ENCODE results near the gene BRAP. TPM values are rescaled to one million over a fixed set of nuclear protein-coding genes. Genes with fewer than 3 reads are reported as not detected.
"Not testable (repeated sequence)": the region's sequence is repeated elsewhere in the genome, so short reads cannot be mapped to it uniquely, and the experiment has no call there.

BRAP gene
- total RNA-seq, 4 donors from 2014 or later = 9.2 to 16.8 (median 10.8) TPM

DNA sequence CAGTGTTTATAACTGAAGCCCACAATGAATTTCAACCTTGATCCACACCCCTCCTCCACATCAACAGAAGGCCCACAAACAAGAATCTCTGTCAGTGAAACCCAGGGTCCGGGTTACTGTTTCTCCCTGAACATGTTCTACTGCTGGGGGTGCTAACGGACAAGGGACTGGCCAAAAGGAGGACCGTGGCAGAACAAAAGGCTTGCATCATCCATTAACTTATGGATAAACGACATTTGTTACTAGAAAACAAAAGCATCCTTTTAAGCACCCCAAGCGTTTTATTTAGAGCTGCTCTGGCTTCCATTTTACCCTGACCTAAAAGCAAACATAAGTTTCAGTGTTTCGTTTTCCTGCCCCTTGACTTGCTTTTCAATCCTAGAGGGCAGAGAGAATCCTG, 32.2 kb downstream of the BRAP start:
- TF ChIP-seq, protein P1, sequence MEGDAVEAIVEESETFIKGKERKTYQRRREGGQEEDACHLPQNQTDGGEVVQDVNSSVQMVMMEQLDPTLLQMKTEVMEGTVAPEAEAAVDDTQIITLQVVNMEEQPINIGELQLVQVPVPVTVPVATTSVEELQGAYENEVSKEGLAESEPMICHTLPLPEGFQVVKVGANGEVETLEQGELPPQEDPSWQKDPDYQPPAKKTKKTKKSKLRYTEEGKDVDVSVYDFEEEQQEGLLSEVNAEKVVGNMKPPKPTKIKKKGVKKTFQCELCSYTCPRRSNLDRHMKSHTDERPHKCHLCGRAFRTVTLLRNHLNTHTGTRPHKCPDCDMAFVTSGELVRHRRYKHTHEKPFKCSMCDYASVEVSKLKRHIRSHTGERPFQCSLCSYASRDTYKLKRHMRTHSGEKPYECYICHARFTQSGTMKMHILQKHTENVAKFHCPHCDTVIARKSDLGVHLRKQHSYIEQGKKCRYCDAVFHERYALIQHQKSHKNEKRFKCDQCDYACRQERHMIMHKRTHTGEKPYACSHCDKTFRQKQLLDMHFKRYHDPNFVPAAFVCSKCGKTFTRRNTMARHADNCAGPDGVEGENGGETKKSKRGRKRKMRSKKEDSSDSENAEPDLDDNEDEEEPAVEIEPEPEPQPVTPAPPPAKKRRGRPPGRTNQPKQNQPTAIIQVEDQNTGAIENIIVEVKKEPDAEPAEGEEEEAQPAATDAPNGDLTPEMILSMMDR (IDR thresholded peaks at IDR 0.05) = no peak
- TF ChIP-seq POLR2A (IDR thresholded peaks at IDR 0.05) = no peak
- Histone ChIP-seq H3K36me3 (peaks cover 12 to 100% (median 48%) of the 10 kb centered on the region in 3 donors), H3K4me3 (no peak overlapping the region), H3K4me1 (no peaks in the 10 kb centered on the region), H3K27ac (no peak overlapping the region), H3K27me3 (no peaks in the 10 kb centered on the region), H3K9me3 (no peaks in the 10 kb centered on the region)
- WGBS, 2 donors = 71 to 90% methylated on average over 6 of the region's 6 CpGs
- intact Hi-C loops (cut with DNase I) = no loop called here
- no peak for DNase-seq

DNA sequence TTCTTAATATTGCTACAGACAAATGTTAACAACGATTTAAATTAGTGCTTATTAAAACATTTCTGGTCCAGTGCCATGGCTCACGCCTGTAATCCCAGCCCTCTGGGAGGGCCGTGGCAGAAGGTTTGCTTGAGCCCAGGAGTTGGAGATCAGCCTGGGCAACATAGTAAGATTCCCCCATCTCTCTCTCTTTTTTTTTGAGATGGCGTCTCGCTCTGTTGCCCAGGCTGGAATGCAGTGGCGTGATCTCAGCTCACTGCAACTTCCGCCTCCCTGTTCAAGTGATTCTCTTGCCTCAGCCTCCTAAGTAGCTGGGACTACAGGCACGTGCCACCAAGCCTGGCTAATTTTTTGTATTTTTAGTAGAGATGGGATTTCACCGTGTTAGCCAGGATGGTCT, 33.2 kb downstream of the BRAP start:
- H3K4me3 ChIP-seq, DNase-seq, H3K9me3 ChIP-seq, H3K27ac ChIP-seq, H3K4me1 ChIP-seq, H3K27me3 ChIP-seq: not testable (repeated sequence)
- peaks cover 13 to 100% (median 44%) of the 10 kb centered on the region in 3 donors for H3K36me3 ChIP-seq
- WGBS, 2 donors = 95% methylated on average over 6 to 9 of the region's 9 CpGs
- intact Hi-C loops (cut with DNase I) = loop anchor here (1.0 kb wide), 1 partner anchor 13 kb away; no protein-coding TSS in a partner anchor

DNA sequence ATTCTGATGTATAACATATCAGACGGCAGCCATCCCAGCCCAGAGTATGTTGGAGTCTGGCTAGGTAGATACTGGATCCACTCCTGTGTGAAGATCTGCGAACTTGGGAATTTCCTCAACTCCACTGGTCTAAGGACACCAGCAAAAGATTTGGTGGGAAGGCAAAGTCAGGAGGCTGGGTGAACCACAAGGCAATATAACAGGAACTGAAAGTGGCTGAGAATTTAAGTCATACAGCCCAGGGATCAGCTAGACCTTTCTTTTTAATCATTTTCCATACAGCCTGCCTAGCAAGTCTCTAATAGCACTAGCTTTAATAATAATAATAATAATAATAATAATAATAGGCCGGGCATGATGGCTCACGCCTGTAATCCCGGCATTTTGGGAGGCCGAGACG, 34.8 kb downstream of the BRAP start:
- WGBS, 2 donors = 86 to 87% methylated on average over 5 to 7 of the region's 7 CpGs
- TF ChIP-seq, protein P1 (IDR thresholded peaks at IDR 0.05) = no peak
- no peak for TF ChIP-seq POLR2A (IDR thresholded peaks at IDR 0.05)
- Histone ChIP-seq H3K27ac (no peak overlapping the region), H3K4me3 (no peak overlapping the region), H3K27me3 (no peaks in the 10 kb centered on the region), H3K9me3 (no peaks in the 10 kb centered on the region), H3K36me3 (peaks cover 13 to 100% (median 45%) of the 10 kb centered on the region in 3 donors), H3K4me1 (no peaks in the 10 kb centered on the region)
- intact Hi-C loops (cut with DNase I) = no loop called here
- DNase-seq = no peak

DNA sequence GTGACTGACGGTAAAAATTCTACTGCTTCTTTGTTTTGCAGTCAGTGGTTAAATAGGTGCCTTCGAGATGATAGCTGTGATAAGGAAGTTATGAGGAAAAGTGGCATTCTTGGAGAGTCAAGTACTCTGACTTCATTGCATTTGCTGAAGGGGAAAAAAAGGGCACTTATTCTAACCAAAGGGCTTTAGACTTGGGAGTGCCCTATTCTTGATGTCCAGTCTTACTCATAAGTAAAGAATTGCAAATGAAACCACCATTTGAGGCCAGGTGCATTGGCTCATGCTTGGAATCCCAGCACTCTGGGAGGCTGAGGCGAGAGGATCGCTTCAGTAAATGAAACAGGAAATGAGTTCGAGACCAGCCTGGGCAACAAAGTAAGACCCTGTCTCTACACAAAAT, 40.3 kb downstream of the BRAP start:
- no peak overlapping the region for H3K27ac ChIP-seq
- no peak for DNase-seq
- H3K36me3 ChIP-seq = peaks cover 23 to 98% (median 35%) of the 10 kb centered on the region in 3 donors
- TF ChIP-seq, protein P1 (IDR thresholded peaks at IDR 0.05) = no peak
- TF ChIP-seq POLR2A (IDR thresholded peaks at IDR 0.05) = no peak
- intact Hi-C loops (cut with DNase I) = no loop called here
- no peaks in the 10 kb centered on the region for H3K9me3 ChIP-seq
- 95 to 97% methylated on average over 5 of the region's 5 CpGs for WGBS, 2 donors
- no peaks in the 10 kb centered on the region for H3K27me3 ChIP-seq
- peaks cover 0 to 16% (median 0%) of the 10 kb centered on the region in 3 donors for H3K4me1 ChIP-seq
- H3K4me3 ChIP-seq = no peak overlapping the region

DNA sequence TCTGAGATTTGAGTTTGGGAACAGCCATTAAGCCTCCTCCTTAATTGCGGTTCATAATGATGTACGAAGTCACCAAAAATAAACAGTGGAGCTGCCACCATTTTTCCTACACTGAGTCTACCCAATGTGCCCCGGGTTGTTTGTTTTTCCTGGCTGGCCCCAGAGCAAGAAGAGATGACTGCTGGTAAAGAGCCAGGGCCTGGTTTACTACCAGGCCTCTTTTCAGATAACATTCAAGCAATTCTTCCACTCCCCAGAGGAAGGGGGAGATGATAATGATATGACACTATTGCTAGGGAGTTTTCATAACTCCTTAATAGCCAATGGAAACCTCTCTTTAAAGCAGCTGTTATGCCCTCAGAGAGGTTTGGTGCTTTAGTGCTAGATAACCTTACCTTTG, 42.3 kb downstream of the BRAP start:
- Histone ChIP-seq H3K27ac (peak overlapping the region in 3 of 4 donors; percentile 33 to 57 (median 39)), H3K9me3 (no peaks in the 10 kb centered on the region), H3K4me1 (peaks cover 0 to 16% (median 0%) of the 10 kb centered on the region in 3 donors), H3K27me3 (no peaks in the 10 kb centered on the region), H3K36me3 (peaks cover 10 to 89% (median 19%) of the 10 kb centered on the region in 3 donors), H3K4me3 (no peak overlapping the region)
- 53 to 63% methylated on average over 3 of the region's 3 CpGs for WGBS, 2 donors
- no peak for TF ChIP-seq POLR2A (IDR thresholded peaks at IDR 0.05)
- TF ChIP-seq, protein P1 (IDR thresholded peaks at IDR 0.05) = no peak
- intact Hi-C loops (cut with DNase I) = no loop called here
- no peak for DNase-seq

All from esophagus squamous epithelium (tissue), 5 donors.